Articular chondrocyte of knee joint (primary cell): ENCODE measurements around the gene AIF1. TPM values are rescaled to one million over a fixed set of nuclear protein-coding genes. Genes with fewer than 3 reads are reported as not detected.

ENCODE experiments used
- small RNA-seq: library from RNA; depleted of rRNA; stranded (forward); fragments of <200 nt; gene quantifications from one replicate; pipeline ENCODE3, GENCODE V24; 2012
- total RNA-seq: library from RNA; depleted of rRNA; stranded (reverse); fragments of >200 nt; gene quantifications from 2 replicates; pipeline ENCODE4 v1.2.3, GENCODE V29; 2012

AIF1 gene
- not detected in 2 replicates for total RNA-seq

DNA sequence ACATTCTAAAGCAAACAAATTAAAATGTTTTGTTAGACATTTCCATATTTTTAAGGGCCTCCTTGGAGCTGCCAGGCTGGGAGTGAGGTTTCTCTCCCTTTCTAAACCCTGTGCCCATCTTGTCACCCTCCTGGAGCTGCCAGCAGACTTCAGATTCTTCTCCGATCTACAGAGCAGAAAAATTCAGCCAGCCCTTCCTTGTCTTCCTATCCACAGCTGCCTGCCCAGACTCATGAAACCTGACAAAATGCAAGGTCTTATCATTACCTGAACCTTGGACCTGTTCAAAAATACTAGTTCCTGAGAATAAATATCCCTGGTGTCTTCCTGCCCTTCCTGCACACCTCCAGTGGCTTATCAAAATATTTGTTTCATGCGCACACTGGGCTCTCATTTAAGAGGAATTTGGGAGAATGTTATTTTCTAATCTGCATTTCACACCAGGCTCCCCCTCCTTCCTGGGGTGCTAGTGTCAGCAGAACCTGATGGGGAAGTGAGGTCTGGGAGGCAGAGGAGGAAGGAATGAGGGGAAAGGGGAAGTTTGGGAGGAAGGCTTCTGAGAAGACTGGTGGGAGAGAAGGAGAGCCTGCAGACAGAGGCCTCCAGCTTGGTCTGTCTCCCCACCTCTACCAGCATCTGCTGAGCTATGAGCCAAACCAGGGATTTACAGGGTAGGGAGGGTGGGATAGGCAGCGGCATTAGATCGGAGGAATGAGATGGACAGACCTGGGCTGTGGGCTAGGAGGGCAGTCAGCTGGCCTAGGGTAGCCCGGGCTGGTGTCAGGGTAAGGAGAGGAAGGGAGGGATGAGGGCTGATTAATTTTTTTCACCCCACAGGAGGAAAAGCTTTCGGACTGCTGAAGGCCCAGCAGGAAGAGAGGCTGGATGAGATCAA is at the start of gene AIF1:
TSS of gene AIF1 (plus strand) at position 551 of the 895 bp plus-strand sequence. CDS start at position 647, 96 bp downstream.

DNA sequence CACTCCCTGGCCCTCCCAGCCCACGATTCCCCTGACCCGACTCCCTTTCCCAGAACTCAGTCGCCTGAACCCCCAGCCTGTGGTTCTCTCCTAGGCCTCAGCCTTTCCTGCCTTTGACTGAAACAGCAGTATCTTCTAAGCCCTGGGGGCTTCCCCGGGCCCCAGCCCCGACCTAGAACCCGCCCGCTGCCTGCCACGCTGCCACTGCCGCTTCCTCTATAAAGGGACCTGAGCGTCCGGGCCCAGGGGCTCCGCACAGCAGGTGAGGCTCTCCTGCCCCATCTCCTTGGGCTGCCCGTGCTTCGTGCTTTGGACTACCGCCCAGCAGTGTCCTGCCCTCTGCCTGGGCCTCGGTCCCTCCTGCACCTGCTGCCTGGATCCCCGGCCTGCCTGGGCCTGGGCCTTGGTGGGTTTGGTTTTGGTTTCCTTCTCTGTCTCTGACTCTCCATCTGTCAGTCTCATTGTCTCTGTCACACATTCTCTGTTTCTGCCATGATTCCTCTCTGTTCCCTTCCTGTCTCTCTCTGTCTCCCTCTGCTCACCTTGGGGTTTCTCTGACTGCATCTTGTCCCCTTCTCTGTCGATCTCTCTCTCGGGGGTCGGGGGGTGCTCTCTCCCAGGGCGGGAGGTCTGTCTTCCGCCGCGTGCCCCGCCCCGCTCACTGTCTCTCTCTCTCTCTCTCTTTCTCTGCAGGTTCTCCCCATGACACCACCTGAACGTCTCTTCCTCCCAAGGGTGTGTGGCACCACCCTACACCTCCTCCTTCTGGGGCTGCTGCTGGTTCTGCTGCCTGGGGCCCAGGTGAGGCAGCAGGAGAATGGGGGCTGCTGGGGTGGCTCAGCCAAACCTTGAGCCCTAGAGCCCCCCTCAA is 42.8 kb upstream of the AIF1 start, which contains the start of gene LTA:
TSS of gene LTA (plus strand) at position 249 of the 871 bp plus-strand sequence. CDS start at position 703, 454 bp downstream.

DNA sequence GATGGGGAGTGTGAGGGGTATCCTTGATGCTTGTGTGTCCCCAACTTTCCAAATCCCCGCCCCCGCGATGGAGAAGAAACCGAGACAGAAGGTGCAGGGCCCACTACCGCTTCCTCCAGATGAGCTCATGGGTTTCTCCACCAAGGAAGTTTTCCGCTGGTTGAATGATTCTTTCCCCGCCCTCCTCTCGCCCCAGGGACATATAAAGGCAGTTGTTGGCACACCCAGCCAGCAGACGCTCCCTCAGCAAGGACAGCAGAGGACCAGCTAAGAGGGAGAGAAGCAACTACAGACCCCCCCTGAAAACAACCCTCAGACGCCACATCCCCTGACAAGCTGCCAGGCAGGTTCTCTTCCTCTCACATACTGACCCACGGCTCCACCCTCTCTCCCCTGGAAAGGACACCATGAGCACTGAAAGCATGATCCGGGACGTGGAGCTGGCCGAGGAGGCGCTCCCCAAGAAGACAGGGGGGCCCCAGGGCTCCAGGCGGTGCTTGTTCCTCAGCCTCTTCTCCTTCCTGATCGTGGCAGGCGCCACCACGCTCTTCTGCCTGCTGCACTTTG is 39.6 kb upstream of the AIF1 start, which contains the start of gene TNF:
TSS of gene TNF (plus strand) at position 231 of the 567 bp plus-strand sequence. CDS start at position 408, 177 bp downstream.

DNA sequence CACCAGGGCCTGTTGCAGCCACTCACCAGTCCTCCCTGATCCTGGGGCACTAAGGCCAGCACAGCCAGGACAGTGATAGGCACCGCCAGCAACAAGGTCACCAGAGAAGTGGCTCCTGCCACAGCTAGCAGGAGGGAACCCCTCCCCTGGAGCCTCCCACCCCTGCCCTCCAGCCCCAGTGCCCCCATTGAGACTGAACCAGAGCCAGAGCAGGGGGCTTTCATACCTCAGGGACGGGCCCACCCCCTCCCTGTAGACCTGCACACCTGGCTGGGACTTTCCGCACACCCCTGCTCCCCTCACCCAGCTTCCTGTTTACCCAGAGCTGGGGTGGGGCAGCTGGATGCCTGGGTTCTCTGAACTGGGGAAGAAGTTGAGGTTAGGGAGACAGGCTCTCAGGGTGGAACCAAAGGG is 32.8 kb upstream of the AIF1 start, which contains the start of gene LTB:
TSS of gene LTB (minus strand) at position 195 of the 414 bp plus-strand sequence. CDS start at position 188, 7 bp downstream.

DNA sequence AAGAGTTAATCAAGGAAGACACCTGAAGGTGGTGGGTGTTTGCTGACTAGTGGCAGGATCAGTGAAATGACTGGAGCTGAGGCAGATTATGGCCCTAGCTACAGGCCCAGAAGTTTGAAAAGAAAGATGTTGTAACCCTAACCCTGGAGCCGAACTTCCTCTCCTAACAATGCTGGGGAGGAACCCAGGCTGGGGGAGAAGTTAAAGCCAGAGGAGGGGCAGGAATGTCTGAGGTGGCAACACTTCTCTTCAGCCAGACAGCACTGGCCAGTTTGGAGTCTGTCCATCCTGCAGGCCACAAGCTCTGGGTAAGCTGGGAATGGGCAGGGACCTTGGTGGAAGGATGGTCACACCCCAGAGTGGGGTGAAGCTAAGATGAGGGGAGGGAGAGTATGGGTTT is 29.0 kb upstream of the AIF1 start, which contains the start of gene LST1:
TSS of gene LST1 (plus strand) at position 270 of the 400 bp plus-strand sequence. CDS start 1,023 bp downstream, outside the sequence.

DNA sequence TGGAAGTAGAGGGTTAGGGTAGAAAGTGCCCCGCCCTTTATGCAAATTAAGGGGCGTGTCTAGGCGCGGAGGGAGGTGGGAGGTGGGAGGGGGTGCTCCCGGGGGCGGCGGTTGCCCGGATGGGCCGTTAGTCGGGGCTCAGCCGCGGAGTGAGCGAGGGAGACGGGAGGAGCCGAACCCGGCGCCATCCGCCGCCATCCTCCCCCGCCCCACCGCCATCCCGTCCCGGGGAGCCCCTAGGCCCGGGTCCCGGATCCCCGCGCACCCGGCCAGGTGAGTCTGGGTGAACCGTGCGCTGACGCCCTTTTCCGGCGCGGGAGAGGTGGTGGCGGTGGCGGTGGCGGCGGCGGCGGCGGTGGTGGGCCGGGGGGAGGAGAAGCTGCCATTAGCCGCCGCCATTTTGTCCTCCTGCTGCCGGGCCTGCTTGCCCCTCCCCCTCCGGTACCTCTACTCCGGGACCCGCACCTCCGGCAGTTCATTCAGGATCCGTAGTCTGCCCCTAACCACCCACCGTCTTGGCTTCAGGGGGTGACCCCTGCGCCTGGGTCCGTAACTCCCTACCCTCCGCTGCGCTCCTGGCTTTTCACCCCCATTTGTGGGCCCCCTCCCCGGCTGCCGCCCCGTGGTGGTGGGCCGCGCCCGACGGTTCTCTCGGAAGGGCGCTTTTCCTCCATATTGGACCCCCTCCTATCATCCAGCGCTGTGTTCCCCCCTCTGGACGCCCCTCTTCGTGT is 5.7 kb downstream of the AIF1 start, which contains the start of gene PRRC2A:
TSS of gene PRRC2A (plus strand) at position 130 of the 734 bp plus-strand sequence. CDS start 2,075 bp downstream, outside the sequence.

DNA sequence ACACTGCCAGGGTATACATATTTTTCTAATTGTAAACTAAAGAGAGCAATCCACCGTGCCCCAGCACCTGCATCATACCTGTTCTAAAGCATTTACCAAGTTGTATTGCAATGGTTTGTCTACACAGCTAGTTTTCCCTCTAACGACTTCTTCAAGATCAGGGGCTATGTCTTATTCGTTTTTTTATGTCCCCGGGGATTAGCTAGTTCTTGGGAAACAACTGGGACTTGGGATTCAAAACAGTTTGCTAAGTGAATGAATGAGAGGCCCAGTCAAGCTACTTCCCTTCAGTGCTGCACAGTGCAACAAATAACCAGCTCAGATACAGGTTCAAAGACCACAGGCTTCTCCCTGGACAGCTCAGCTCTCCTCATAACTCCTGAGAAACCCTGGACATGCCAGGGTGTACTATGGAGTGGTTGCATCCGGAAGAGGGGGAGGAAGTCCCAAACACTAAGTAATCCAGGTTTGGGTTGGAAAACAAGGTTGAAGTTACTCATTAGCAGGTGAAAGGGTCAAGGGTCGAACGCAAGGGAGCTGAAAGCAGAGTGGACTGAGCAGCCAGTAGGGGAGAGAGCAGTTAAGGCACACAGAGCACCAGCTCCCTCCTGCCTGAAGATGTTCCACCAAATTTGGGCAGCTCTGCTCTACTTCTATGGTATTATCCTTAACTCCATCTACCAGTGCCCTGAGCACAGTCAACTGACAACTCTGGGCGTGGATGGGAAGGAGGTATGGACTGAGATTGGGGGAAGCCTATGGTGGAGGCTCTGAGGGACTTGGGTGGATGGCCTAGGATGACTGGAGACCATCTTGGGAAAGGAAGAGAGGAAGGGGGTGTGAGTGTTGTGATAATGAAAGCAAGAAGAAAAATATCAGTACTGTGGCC is 40.6 kb downstream of the AIF1 start, which contains the start of gene APOM:
TSS of gene APOM (plus strand) at position 546 of the 889 bp plus-strand sequence. CDS start at position 619, 73 bp downstream.

DNA sequence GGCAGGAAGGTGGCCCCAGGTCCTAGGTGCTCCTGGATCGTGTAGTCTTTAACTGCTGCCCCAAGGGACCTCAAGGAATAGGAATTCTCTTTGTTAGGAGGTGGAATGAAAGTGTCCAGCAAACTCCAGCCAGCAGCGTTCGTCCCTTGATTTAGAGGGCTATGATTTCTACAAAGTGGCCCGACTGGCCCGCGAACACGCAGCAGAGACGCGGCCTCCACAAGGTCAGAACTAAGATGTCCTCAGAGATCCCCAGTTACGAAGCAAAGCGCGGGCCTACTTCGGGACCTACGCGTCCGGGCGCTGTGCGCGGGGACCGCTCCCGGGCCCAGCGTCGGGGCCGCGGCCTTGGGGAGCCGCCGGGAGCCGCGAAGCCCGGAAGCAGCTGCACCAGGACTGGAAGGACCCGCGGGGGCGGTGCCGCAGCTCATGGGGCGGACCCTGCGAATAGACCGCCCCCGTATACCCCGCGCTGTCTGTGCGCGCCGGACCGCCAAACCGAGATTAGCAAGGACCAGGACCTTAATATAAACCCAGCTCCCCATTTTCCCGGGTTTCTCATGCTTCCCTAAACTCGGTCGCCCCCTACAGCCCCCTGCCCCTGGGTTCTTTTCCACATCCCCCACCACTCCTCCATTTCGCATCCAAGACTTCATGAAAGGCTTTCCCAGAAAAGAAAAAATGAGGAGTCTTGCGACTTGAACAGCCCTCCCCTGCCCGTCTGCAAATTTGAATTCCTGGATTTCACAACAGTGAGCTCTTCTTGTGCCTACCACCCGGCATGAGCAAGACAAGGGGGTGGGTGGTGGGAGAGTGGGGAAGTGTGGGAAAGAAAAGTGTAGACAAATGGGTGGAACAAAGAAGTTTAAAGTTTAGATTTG is 45.6 kb downstream of the AIF1 start, which contains the start of gene C6orf47:
TSS of gene C6orf47 (minus strand) at position 398 of the 881 bp plus-strand sequence. CDS start 831 bp downstream, outside the sequence.

DNA sequence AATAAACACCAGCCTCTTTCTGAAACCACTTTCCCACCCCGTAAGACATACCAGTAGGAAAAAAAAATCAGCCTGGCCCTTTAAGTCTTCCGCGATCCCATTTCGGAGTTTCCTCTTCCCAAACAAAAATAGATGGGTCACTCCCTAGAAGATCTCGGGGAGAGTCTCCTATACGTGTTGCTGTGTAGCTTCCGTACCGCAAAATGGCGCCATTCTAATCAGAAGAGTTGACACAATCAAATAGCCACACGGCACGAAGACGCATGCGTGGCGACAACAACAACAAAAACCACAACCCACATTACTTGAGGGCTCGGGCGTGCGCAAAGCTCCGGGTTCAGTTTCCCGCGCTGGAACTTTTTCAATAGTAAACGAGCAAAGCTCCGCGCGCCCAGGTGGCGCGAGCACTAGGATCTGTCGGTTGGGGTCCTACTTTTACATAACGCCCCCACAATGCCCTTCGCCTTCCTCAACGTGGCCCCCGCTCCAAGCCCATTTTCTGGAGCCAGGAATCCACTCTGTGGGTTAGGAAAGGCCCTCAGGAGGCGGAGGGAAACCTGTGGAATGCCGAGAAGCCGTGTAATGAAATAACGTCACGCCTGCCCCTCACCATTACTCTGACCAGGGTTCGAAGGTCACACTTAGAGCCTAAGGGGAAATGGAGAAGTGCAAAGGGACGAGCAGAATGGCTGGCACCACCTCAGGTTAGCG is 49.9 kb downstream of the AIF1 start, which contains the start of gene GPANK1:
TSS of gene GPANK1 (minus strand) at position 208 of the 711 bp plus-strand sequence. CDS start 519 bp downstream, outside the sequence.

DNA sequence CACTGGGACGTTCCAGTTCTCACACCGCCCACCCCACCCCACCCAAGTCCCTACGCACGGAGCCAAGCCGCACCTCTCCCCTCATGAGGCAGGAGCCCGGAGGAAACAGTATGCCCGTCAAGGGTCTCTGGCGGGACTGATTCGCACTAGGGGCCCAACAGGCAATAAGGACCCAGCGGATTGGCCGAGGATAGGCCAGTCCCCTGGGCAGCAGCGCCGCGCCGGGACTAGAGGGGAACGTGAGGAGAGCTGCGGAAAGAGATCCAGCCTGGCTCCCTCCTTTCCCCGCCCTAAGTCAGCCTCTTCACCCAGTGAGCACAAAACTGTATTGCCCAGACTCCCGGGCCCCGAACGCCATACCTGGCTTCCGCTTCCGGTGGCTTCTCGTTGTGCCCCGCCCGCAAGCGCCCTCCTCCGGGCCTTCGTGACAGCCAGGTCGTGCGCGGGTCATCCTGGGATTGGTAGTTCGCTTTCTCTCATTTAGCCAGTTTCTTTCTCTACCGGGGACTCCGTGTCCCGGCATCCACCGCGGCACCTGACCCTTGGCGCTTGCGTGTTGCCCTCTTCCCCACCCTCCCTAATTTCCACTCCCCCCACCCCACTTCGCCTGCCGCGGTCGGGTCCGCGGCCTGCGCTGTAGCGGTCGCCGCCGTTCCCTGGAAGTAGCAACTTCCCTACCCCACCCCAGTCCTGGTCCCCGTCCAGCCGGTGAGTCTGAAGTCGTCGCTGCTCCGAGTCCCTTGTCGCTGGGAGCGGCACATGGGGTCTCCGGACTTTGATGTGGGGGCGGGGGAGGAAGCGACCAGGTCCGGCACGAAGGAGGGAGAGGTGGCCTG is 50.7 kb downstream of the AIF1 start, which contains the start of gene CSNK2B:
TSS of gene CSNK2B (plus strand) at position 580 of the 836 bp plus-strand sequence. CDS start 752 bp downstream, outside the sequence.

Small RNA genes lying within 50 kb of the gene (small RNA-seq; reads per million reads assigned to genes)
- 0.23 reads per million for gene MIR6832
- not detected for gene RF00019
- 43.8 reads per million, percentile 97 among the genes with 10 or more reads in this experiment for gene SNORA38
- not detected for gene UQCRHP1

Other genes with a start within 250 kb of the AIF1 start
- gene MICA, start 211.6 kb upstream of the AIF1 start, total RNA-seq, result 12.6 and 15.9 TPM in 2 replicates
- 6.5 and 8.6 TPM in 2 replicates for gene MICB, start 117.1 kb upstream of the AIF1 start, total RNA-seq
- not detected in 2 replicates for gene MCCD1, start 86.3 kb upstream of the AIF1 start, total RNA-seq
- 262 and 345 TPM in 2 replicates for gene DDX39B, start 73.2 kb upstream of the AIF1 start, total RNA-seq
- 3.4 and 3.5 TPM in 2 replicates for gene ATP6V1G2, start 68.6 kb upstream of the AIF1 start, total RNA-seq
- 22.9 and 26.5 TPM in 2 replicates for gene NFKBIL1, start 67.6 kb upstream of the AIF1 start, total RNA-seq
- not detected in 2 replicates for gene LTA, start 42.9 kb upstream of the AIF1 start, total RNA-seq
- gene TNF, start 39.7 kb upstream of the AIF1 start, total RNA-seq, result not detected in 2 replicates
- gene LTB, start 32.8 kb upstream of the AIF1 start, total RNA-seq, result not detected in 2 replicates
- gene LST1, start 29.0 kb upstream of the AIF1 start, total RNA-seq, result not detected in 2 replicates
- not detected in 2 replicates for gene NCR3, start 22.2 kb upstream of the AIF1 start, total RNA-seq
- gene PRRC2A, start 5.5 kb downstream of the AIF1 start, total RNA-seq, result 49.4 and 57.4 TPM in 2 replicates
- 127 and 138 TPM in 2 replicates for gene BAG6, start 37.4 kb downstream of the AIF1 start, total RNA-seq
- 2.0 and 2.2 TPM in 2 replicates for gene APOM, start 40.7 kb downstream of the AIF1 start, total RNA-seq
- gene C6orf47, start 45.5 kb downstream of the AIF1 start, total RNA-seq, result 15.2 and 19.5 TPM in 2 replicates
- 17.0 and 17.1 TPM in 2 replicates for gene GPANK1, start 49.8 kb downstream of the AIF1 start, total RNA-seq
- 118 and 149 TPM in 2 replicates for gene CSNK2B, start 50.8 kb downstream of the AIF1 start, total RNA-seq
- 4.2 and 4.8 TPM in 2 replicates for gene LY6G5B, start 54.7 kb downstream of the AIF1 start, total RNA-seq
- 0.26 and 0.65 TPM in 2 replicates for gene LY6G5C, start 65.8 kb downstream of the AIF1 start, total RNA-seq
- gene ABHD16A, start 88.1 kb downstream of the AIF1 start, total RNA-seq, result 29.9 and 35.3 TPM in 2 replicates
- not detected in 2 replicates for gene LY6G6F, start 91.6 kb downstream of the AIF1 start, total RNA-seq
- gene LY6G6D, start 100.1 kb downstream of the AIF1 start, total RNA-seq, result not detected in 2 replicates
- not detected in 2 replicates for gene LY6G6C, start 106.5 kb downstream of the AIF1 start, total RNA-seq
- not detected in 2 replicates for gene MPIG6B, start 108.1 kb downstream of the AIF1 start, total RNA-seq
- 76.2 and 84.3 TPM in 2 replicates for gene DDAH2, start 114.1 kb downstream of the AIF1 start, total RNA-seq
- 597 and 600 TPM in 2 replicates for gene CLIC1, start 121.3 kb downstream of the AIF1 start, total RNA-seq
- 10.7 and 12.3 TPM in 2 replicates for gene MSH5, start 124.8 kb downstream of the AIF1 start, total RNA-seq
- 0.54 and 1.4 TPM in 2 replicates for gene SAPCD1, start 147.4 kb downstream of the AIF1 start, total RNA-seq
- gene VWA7, start 162.1 kb downstream of the AIF1 start, total RNA-seq, result 1.0 and 1.9 TPM in 2 replicates
- 38.3 and 45.2 TPM in 2 replicates for gene VARS1, start 180.5 kb downstream of the AIF1 start, total RNA-seq
- 28.3 and 32.4 TPM in 2 replicates for gene LSM2, start 191.7 kb downstream of the AIF1 start, total RNA-seq
- 1.0 and 1.4 TPM in 2 replicates for gene HSPA1L, start 200.0 kb downstream of the AIF1 start, total RNA-seq
- 91.1 and 137 TPM in 2 replicates for gene HSPA1A, start 200.3 kb downstream of the AIF1 start, total RNA-seq
- gene HSPA1B, start 212.5 kb downstream of the AIF1 start, total RNA-seq, result 123 and 152 TPM in 2 replicates
- gene NEU1, start 247.6 kb downstream of the AIF1 start, total RNA-seq, result 48.6 and 57.6 TPM in 2 replicates